ENCODE data around the gene SLN. TPM values are rescaled to one million over a fixed set of nuclear protein-coding genes. Genes with fewer than 3 reads are reported as not detected.

Gene SLN
- total RNA-seq, 1 experiment from 2014 or later = not detected

DNA sequence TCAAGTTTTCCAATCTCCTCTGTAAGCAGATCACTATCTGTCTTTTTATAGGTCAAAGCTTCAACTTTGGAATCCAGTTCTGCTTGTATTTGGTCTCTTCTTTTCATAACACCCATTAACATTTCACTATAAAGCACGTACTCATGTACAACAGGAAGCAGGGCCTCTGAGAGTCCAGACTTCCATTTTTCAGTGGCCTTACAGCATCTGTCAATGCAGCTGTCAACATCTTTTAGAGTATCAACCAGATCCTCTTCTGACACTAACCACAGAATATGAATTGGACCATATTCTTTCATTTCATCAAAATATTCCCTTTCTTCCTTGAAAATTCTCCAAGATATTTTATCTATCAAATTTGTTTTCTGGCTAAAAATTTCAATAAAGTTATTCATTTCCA, 24.7 kb upstream of the SLN start:
- Histone ChIP-seq H3K9me3 (replicated peaks) (no peaks in the 10 kb centered on the region), H3K4me3 (no peak overlapping the region), H3K27me3 (replicated peaks) (no peaks in the 10 kb centered on the region), H3K27ac (no peak overlapping the region), H3K4me1 (replicated peaks) (no peaks in the 10 kb centered on the region), H3K36me3 (no peaks in the 10 kb centered on the region)
- no peak for DNase-seq (ENCODE audit: low read depth in 1 of 2, low spot score in 2 of 2)

DNA sequence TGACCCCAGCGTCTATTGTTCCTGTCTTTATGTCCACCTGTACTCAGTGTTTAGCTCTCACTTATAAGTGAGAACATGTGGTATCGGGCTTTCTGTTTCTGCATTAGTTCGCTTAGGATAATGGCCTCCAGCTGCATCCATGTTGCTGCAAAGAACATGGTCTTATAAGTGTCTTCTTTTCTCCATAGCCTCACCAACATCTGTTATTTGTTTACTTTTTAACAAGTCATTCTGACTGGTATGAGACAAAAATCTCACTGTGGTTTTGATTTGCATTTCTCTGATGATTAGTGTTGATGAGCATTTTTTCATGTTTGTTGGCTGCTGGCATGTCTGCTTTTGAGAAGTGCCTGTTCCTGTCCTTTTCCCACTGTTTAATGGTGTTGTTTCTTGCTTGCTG, 21.7 kb upstream of the SLN start:
- Histone ChIP-seq H3K27ac (no peak overlapping the region), H3K36me3 (no peaks in the 10 kb centered on the region), H3K9me3 (replicated peaks) (no peaks in the 10 kb centered on the region), H3K4me3 (no peak overlapping the region), H3K27me3 (replicated peaks) (no peaks in the 10 kb centered on the region), H3K4me1 (replicated peaks) (no peaks in the 10 kb centered on the region)
- DNase-seq (ENCODE audit: low read depth in 1 of 2, low spot score in 2 of 2) = peak in 1 of 2 experiments; percentile 0

DNA sequence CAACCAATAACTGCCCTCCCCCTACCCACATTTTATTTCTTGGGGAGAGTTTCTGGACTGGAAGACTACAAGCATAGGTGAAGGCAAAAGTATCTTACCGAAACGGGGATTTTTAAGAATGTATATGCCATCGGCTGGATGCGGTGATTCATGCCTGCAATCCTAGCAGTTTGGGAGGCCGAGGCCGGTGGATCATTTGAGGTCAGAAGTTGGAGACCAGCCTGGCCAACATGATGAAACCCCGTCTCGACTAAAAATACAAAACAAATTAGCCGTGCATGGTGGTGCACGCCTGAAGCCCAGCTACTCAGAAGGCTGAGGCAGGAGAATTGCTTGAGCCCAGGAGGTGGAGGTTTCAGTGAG, 20.8 kb upstream of the SLN start:
- H3K36me3 ChIP-seq = no peaks in the 10 kb centered on the region
- no peak overlapping the region for H3K27ac ChIP-seq
- no peaks in the 10 kb centered on the region for H3K27me3 ChIP-seq (replicated peaks)
- no peaks in the 10 kb centered on the region for H3K4me1 ChIP-seq (replicated peaks)
- H3K9me3 ChIP-seq (replicated peaks) = no peaks in the 10 kb centered on the region
- no peak for DNase-seq (ENCODE audit: low read depth in 1 of 2, low spot score in 2 of 2)
- no peak overlapping the region for H3K4me3 ChIP-seq

- H3K27ac ChIP-seq = no peak overlapping the region
- no peaks in the 10 kb centered on the region for H3K9me3 ChIP-seq (replicated peaks)
- H3K27me3 ChIP-seq (replicated peaks) = no peaks in the 10 kb centered on the region
- no peaks in the 10 kb centered on the region for H3K36me3 ChIP-seq
- no peak overlapping the region for H3K4me3 ChIP-seq
- DNase-seq (ENCODE audit: low read depth in 1 of 2, low spot score in 2 of 2) = no peak
- H3K4me1 ChIP-seq (replicated peaks) = no peaks in the 10 kb centered on the region
Measured at GRCh38 chr11:107731941-107732688, 20.3 kb upstream of the SLN start.

- Histone ChIP-seq H3K4me1 (replicated peaks) (no peaks in the 10 kb centered on the region), H3K4me3 (no peak overlapping the region), H3K27me3 (replicated peaks) (no peaks in the 10 kb centered on the region), H3K9me3 (replicated peaks) (no peaks in the 10 kb centered on the region), H3K27ac (no peak overlapping the region), H3K36me3 (no peaks in the 10 kb centered on the region)
- no peak for DNase-seq (ENCODE audit: low read depth in 1 of 2, low spot score in 2 of 2)
Measured at GRCh38 chr11:107722662-107723061, 10.8 kb upstream of the SLN start.

- no peaks in the 10 kb centered on the region for H3K36me3 ChIP-seq
- H3K27ac ChIP-seq = no peak overlapping the region
- no peak overlapping the region for H3K4me3 ChIP-seq
- DNase-seq (ENCODE audit: low read depth in 1 of 2, low spot score in 2 of 2) = no peak
- H3K9me3 ChIP-seq (replicated peaks) = no peaks in the 10 kb centered on the region
- no peaks in the 10 kb centered on the region for H3K27me3 ChIP-seq (replicated peaks)
- no peaks in the 10 kb centered on the region for H3K4me1 ChIP-seq (replicated peaks)
Measured at GRCh38 chr11:107721207-107721606, 9.4 kb upstream of the SLN start.

GRCh38 chr11:107720303-107720774, 8.5 kb upstream of the SLN start:
- Histone ChIP-seq H3K27ac (no peak overlapping the region), H3K4me3 (no peak overlapping the region), H3K4me1 (replicated peaks) (no peaks in the 10 kb centered on the region), H3K27me3 (replicated peaks) (no peaks in the 10 kb centered on the region), H3K9me3 (replicated peaks) (no peaks in the 10 kb centered on the region), H3K36me3 (no peaks in the 10 kb centered on the region)
- no peak for DNase-seq (ENCODE audit: low read depth in 1 of 2, low spot score in 2 of 2)

GRCh38 chr11:107719557-107720302, 7.9 kb upstream of the SLN start:
- Histone ChIP-seq H3K27me3 (replicated peaks) (no peaks in the 10 kb centered on the region), H3K27ac (no peak overlapping the region), H3K4me1 (replicated peaks) (no peaks in the 10 kb centered on the region), H3K4me3 (no peak overlapping the region), H3K36me3 (no peaks in the 10 kb centered on the region), H3K9me3 (replicated peaks) (no peaks in the 10 kb centered on the region)
- no peak for DNase-seq (ENCODE audit: low read depth in 1 of 2, low spot score in 2 of 2)

GRCh38 chr11:107719073-107719472, 7.2 kb upstream of the SLN start:
- no peak for DNase-seq (ENCODE audit: low read depth in 1 of 2, low spot score in 2 of 2)
- no peak overlapping the region for H3K27ac ChIP-seq

DNA sequence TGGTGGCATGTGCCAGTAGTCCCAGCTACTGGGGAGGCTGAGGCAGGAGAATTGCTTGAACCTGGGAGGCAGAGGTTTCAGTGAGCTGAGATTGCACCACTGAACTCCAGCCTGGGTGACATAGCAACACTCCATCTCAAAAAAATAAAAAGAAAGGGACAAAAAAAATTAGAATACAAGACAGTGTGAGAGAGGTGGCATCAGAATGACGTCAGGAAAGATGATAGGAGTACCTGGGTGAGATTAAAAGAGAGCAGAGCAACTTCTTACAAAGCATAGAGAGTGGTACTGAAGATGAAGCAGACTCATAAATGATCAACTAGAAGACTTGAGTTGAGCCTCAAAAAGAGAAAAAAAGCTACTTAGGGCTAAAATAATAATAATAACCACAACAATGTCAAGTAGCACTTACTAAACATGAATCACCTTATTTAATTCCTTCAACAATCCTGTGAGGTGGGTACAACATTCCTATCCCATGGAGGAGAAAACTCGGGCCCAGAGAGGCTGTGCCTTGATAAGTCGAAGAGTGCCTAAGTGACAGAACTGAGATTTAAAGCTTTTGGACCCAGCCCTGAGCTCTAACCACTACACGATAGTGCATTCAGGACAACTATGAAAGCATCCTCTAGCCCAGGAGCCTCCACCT, 5.2 kb upstream of the SLN start:
- no peak overlapping the region for H3K4me3 ChIP-seq
- H3K27me3 ChIP-seq (replicated peaks) = no peaks in the 10 kb centered on the region
- DNase-seq (ENCODE audit: low read depth in 1 of 2, low spot score in 2 of 2) = peak in 1 of 2 experiments; percentile 3
- no peak overlapping the region for H3K27ac ChIP-seq
- no peaks in the 10 kb centered on the region for H3K36me3 ChIP-seq
- H3K9me3 ChIP-seq (replicated peaks) = no peaks in the 10 kb centered on the region
- no peaks in the 10 kb centered on the region for H3K4me1 ChIP-seq (replicated peaks)

More at GRCh38 chr11:107719073-107719472, 7.2 kb upstream of the SLN start:
- no peaks in the 10 kb centered on the region for H3K27me3 ChIP-seq (replicated peaks)
- no peaks in the 10 kb centered on the region for H3K36me3 ChIP-seq
- no peaks in the 10 kb centered on the region for H3K9me3 ChIP-seq (replicated peaks)
- H3K4me3 ChIP-seq = no peak overlapping the region
- H3K4me1 ChIP-seq (replicated peaks) = no peaks in the 10 kb centered on the region

DNA sequence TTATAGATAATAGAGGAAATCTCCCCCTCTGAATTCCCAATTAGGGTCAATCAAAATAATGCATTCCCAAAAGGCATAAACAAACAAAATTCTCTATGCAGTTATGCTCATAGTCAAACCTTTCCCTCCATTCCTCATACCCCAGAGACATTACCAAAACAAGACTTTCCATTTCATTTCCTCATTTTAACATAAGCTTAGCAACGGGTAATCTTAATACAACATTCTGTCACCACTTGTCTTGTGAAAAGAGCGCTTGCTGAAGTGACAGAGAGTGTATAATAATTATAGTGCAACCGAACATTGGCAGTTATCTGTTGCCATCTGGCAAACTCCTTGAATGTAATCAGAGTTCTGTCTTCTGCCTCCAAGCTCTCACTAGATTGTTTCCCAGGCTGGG, 1.2 kb upstream of the SLN start:
- Histone ChIP-seq H3K4me1 (replicated peaks) (no peaks in the 10 kb centered on the region), H3K27ac (no peak overlapping the region), H3K4me3 (no peak overlapping the region), H3K27me3 (replicated peaks) (no peaks in the 10 kb centered on the region), H3K9me3 (replicated peaks) (no peaks in the 10 kb centered on the region), H3K36me3 (no peaks in the 10 kb centered on the region)
- no peak for DNase-seq (ENCODE audit: low read depth in 1 of 2, low spot score in 2 of 2)

- no peak for DNase-seq (ENCODE audit: low read depth in 1 of 2, low spot score in 2 of 2)
- Histone ChIP-seq H3K4me1 (replicated peaks) (peaks cover 2% of the 10 kb centered on the region), H3K36me3 (no peaks in the 10 kb centered on the region), H3K27ac (no peak overlapping the region), H3K27me3 (replicated peaks) (no peaks in the 10 kb centered on the region), H3K4me3 (no peak overlapping the region), H3K9me3 (replicated peaks) (no peaks in the 10 kb centered on the region)
Measured at GRCh38 chr11:107710301-107710700, 1.6 kb downstream of the SLN start.

DNA sequence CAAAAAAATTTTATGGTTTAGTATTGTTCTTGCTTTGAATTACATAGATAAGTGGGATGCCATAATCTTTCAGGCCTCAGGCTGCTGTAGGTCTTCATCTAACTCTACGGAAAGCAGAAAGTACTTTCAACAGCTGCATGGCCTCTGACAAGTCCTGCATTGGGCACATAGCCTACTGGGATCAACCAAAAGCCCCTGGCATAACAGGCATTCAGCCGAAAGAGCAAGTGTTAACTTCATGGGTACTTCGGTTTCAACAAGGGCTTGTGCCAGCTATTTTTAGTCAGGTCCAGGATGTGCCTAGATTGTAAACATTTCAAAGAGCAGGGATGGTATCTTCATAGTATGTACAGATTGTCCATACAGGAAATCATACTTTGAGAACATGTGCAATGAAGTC, 3.1 kb downstream of the SLN start:
- H3K9me3 ChIP-seq (replicated peaks) = no peaks in the 10 kb centered on the region
- DNase-seq (ENCODE audit: low read depth in 1 of 2, low spot score in 2 of 2) = no peak
- no peak overlapping the region for H3K27ac ChIP-seq
- peaks cover 15% of the 10 kb centered on the region for H3K4me1 ChIP-seq (replicated peaks)
- no peaks in the 10 kb centered on the region for H3K36me3 ChIP-seq
- H3K27me3 ChIP-seq (replicated peaks) = no peaks in the 10 kb centered on the region
- no peak overlapping the region for H3K4me3 ChIP-seq

DNA sequence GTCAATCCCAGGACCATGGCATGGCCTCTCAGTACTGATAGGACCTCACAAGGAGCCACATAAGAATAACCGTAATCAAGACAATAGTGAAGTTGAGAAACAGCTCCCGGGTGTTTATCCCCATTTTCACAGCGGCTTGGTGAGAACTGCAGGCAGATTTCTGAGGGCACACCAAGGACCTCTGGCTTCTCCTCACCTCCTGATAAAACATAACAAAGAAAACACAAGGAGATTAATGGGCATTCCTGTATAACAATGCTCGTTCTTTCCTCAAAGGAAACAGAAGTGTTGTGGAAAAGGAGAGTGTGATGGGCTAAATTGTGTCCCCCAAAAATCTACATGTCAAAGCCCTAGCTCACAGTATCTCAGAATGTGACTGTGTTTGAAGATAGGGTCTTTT, 4.0 kb downstream of the SLN start:
- H3K4me1 ChIP-seq (replicated peaks) = peaks cover 23% of the 10 kb centered on the region
- H3K27me3 ChIP-seq (replicated peaks) = no peaks in the 10 kb centered on the region
- no peak overlapping the region for H3K4me3 ChIP-seq
- no peak for DNase-seq (ENCODE audit: low read depth in 1 of 2, low spot score in 2 of 2)
- H3K36me3 ChIP-seq = no peaks in the 10 kb centered on the region
- no peaks in the 10 kb centered on the region for H3K9me3 ChIP-seq (replicated peaks)
- H3K27ac ChIP-seq = no peak overlapping the region
